ENCODE results near the gene MYH14. TPM values are rescaled to one million over a fixed set of nuclear protein-coding genes. Genes with fewer than 3 reads are reported as not detected.

The MYH14 gene
- total and polyA plus RNA-seq, 9 of the 15 experiments (the other 6 are each of a cell fraction or from before 2014, with no cell fraction given), result 0.04 to 0.86 (median 0.19) TPM; not detected in 2

GRCh38 chr19:50285833-50286232 is 82.4 kb downstream of the MYH14 start:
- ChIA-PET CTCF (ENCODE audit: low intra/inter-chr PET ratio) (no interaction called here), POLR2A (no interaction called here)
- no TSS peak for BruUV-seq (replicated peaks)
- no peaks in the 10 kb centered on the region for H3K79me2 ChIP-seq (ENCODE audit: control insufficient read depth, insufficient read depth, low read length)
- FAIRE-seq, result no peak
- no peak overlapping the region for H3K4me2 ChIP-seq (ENCODE audit: insufficient read depth, low read length)
- H3K4me1 ChIP-seq (replicated peaks in 1 of 2; ENCODE audit: control insufficient read depth in 2 of 2, insufficient read depth in 2 of 2, low read length in 2 of 2), result peaks cover 0 to 13% of the 10 kb centered on the region in 2 experiments; a peak in 2 of 5 replicates
- 0% methylated on average over 2 of the region's 2 CpGs for WGBS (ENCODE audit: insufficient coverage, low coverage, missing lambda C conversion rate)
- no peak overlapping the region for H3K9ac ChIP-seq (ENCODE audit: insufficient read depth in 1 of 2, low read depth in 2 of 2, low read length in 2 of 2)
- TF ChIP-seq CHD1 (IDR thresholded peaks at IDR 0.05; ENCODE audit: low read length) (no peak), ZNF41 (CRISPR knock-in tag; conservative IDR thresholded peaks at IDR 0.05) (no peak), TRIM28 (IDR thresholded peaks at IDR 0.05) (peak; percentile 39; the same call in 1 of the 2 replicates), TAF15 (IDR thresholded peaks at IDR 0.05; ENCODE audit: low read depth, low read length) (no peak), MEF2D (tag; conservative IDR thresholded peaks at IDR 0.05; ENCODE audit: low read depth) (no peak), AFF1 (IDR thresholded peaks at IDR 0.05; ENCODE audit: low read depth in 1 of 2, partially characterized antibody in 2 of 2) (peak in 1 of 2 experiments; percentile 98), RBM14 (IDR thresholded peaks at IDR 0.05; ENCODE audit: borderline replicate concordance, insufficient read depth, low read depth, low read length) (no peak), BACH1 (tag; IDR thresholded peaks at IDR 0.05) (no peak), PRMT5 (CRISPR knock-in tag; IDR thresholded peaks at IDR 0.05) (no peak), POLR2AphosphoS5 (IDR thresholded peaks at IDR 0.05; ENCODE audit: control insufficient read depth, insufficient read depth, low read depth, low read length) (no peak), MIER1 (IDR thresholded peaks at IDR 0.05; ENCODE audit: low read depth) (no peak), KHSRP (IDR thresholded peaks at IDR 0.05) (no peak), SMAD1 (IDR thresholded peaks at IDR 0.05; ENCODE audit: low read depth, low read length, partially characterized antibody) (no peak)
- H3K9me3 ChIP-seq (replicated peaks; ENCODE audit: control insufficient read depth, insufficient read depth, low read depth, low read length), result peaks cover 8% of the 10 kb centered on the region
- H3K9me1 ChIP-seq (ENCODE audit: control insufficient read depth, insufficient read depth, low read length), result no peaks in the 10 kb centered on the region
- no peak for DNase-seq (ENCODE audit: extremely low read depth in 1 of 4, low spot score in 3 of 4)
- intact Hi-C loops (cut with micrococcal nuclease), result no loop called here
- no peak overlapping the region for H2AFZ ChIP-seq (ENCODE audit: low read depth, low read length)
- H3K27me3 ChIP-seq (ENCODE audit: control insufficient read depth in 2 of 2, insufficient read depth in 2 of 2, low read length in 2 of 2), result peaks cover 7 to 54% of the 10 kb centered on the region in 2 experiments
- H4K20me1 ChIP-seq (replicated peaks; ENCODE audit: control insufficient read depth, insufficient read depth, low read length), result 0 out of 2 replicates have a peak, but pooled peaks cover 3% of the 10 kb centered on the region
- no peak for ATAC-seq
- no peak overlapping the region for H3K4me3 ChIP-seq
- in situ Hi-C loops (cut with MboI), result no loop called here
- H3K36me3 ChIP-seq (ENCODE audit: control insufficient read depth, insufficient read depth, low read length), result no peaks in the 10 kb centered on the region
- H3K27ac ChIP-seq (ENCODE audit: extremely low read depth, low read depth, low read length), result no peak overlapping the region

All from K562 (cell line).